Measurements from ENCODE around the gene MTARC2.

Gene MTARC2

GRCh38 chr1:220748936-220749335, 814 bp downstream of the MTARC2 start:
- TF ChIP-seq CTCF (conservative IDR thresholded peaks at IDR 0.05) = no peak
- no peak; the same call in 1 of the 2 replicates for TF ChIP-seq ZFX (IDR thresholded peaks at IDR 0.05)
- peak overlapping the region; percentile 86 for H3K27ac ChIP-seq

DNA sequence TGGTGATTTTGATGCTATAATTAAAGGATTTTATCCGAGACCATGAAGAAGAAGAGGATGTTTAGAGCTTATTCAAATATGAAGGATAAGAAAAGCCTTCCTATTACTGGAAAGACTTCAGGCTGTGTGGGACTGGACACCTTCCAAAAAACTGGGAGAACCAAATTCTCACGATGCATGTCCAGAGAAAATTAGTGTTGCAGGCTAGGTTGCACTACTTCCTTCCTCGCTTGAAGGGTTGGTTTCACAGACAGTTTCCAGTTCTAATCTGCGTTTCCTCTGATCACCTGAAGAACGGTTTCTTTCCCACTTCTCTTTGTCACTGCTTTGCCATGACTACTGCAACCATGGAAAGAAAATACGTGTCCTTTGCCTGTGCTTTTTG, 2.0 kb downstream of the MTARC2 start:
- TF ChIP-seq ZFX (IDR thresholded peaks at IDR 0.05) (no peak), CTCF (conservative IDR thresholded peaks at IDR 0.05) (no peak)
- no peak overlapping the region for H3K27ac ChIP-seq

GRCh38 chr1:220751111-220751510, 3.0 kb downstream of the MTARC2 start:
- H3K27ac ChIP-seq = no peak overlapping the region
- TF ChIP-seq ZFX (IDR thresholded peaks at IDR 0.05) (no peak), CTCF (conservative IDR thresholded peaks at IDR 0.05) (no peak)

DNA sequence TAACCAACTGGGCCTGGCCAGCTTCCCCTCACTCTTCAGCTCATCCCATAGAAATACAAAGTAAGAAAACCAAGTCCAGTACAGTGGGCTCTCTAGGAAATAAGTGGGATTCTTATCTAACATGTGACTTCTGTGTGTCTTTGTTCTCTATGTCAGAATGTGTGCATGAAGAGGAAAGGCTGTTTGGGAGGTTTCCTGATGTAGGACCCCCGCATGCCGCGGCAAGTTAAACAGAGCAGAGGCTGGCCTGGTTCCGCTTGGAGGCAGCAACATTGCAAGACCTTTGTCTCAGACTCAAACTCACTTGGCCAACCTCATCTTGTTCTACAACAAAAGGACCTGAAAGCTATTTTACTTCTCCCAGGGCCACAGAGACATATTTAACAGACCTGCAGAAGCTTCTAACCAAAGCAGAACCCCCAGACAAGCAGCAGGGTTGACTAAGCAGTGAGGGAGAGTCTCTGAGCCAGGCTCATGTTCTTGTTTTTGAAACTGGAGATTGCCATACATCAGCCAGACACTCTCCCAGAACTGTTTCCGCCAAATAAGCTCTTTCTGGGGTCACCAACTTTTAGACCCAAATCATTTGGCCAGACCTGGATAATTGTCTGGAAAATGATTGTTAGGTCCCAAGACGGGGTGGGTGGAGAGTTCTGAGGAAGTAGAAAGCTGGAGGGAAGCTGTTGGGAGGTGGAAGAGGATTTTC, 6.2 kb downstream of the MTARC2 start:
- no peak for TF ChIP-seq ZFX (IDR thresholded peaks at IDR 0.05)
- TF ChIP-seq CTCF (conservative IDR thresholded peaks at IDR 0.05) = no peak
- no peak overlapping the region for H3K27ac ChIP-seq

- TF ChIP-seq CTCF (conservative IDR thresholded peaks at IDR 0.05) (no peak), ZFX (IDR thresholded peaks at IDR 0.05) (no peak)
- no peak overlapping the region for H3K27ac ChIP-seq
Observed at GRCh38 chr1:220754918-220755295, 6.8 kb downstream of the MTARC2 start.

- H3K27ac ChIP-seq = no peak overlapping the region
- TF ChIP-seq ZFX (IDR thresholded peaks at IDR 0.05) = no peak
Observed at GRCh38 chr1:220755309-220755708, 7.2 kb downstream of the MTARC2 start.

DNA sequence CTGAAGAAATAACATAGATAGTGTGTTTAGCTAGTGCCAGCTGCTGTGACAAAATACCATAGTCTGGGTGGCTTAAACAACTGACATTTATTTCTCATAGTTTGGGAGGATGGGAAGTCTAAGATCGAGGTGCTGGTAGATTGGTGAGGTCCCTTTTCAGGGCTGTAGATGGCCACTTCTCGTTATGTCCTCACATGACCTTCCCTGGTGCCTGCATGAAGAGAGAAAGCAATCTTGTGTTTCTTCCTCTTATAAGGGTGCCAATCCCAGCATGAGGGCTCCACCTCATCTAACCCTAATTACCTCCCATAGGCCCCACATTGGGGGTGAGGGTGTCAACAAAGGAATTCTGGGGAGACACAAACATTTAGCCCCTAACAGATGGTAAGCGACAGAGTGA, 9.3 kb downstream of the MTARC2 start:
- TF ChIP-seq ZFX (IDR thresholded peaks at IDR 0.05) (no peak), CTCF (conservative IDR thresholded peaks at IDR 0.05) (no peak)
- no peak overlapping the region for H3K27ac ChIP-seq

- TF ChIP-seq ZFX (IDR thresholded peaks at IDR 0.05) (no peak), CTCF (conservative IDR thresholded peaks at IDR 0.05) (no peak)
Observed at GRCh38 chr1:220759147-220759546, 11.0 kb downstream of the MTARC2 start.

More at GRCh38 chr1:220759147-220759546, 11.0 kb downstream of the MTARC2 start:
- no peak overlapping the region for H3K27ac ChIP-seq

Data from C4-2B (cell line).